ENCODE measurements around the gene EML5. TPM values are rescaled to one million over a fixed set of nuclear protein-coding genes. Genes with fewer than 3 reads are reported as not detected.
A peak's percentile ranks its signal among the peaks of the same experiment; 100 is the strongest.

The EML5 gene
- total and polyA plus RNA-seq, 2 donors (not counting 3 experiments of a cell fraction or from before 2014, with no cell fraction given) = not detected

DNA sequence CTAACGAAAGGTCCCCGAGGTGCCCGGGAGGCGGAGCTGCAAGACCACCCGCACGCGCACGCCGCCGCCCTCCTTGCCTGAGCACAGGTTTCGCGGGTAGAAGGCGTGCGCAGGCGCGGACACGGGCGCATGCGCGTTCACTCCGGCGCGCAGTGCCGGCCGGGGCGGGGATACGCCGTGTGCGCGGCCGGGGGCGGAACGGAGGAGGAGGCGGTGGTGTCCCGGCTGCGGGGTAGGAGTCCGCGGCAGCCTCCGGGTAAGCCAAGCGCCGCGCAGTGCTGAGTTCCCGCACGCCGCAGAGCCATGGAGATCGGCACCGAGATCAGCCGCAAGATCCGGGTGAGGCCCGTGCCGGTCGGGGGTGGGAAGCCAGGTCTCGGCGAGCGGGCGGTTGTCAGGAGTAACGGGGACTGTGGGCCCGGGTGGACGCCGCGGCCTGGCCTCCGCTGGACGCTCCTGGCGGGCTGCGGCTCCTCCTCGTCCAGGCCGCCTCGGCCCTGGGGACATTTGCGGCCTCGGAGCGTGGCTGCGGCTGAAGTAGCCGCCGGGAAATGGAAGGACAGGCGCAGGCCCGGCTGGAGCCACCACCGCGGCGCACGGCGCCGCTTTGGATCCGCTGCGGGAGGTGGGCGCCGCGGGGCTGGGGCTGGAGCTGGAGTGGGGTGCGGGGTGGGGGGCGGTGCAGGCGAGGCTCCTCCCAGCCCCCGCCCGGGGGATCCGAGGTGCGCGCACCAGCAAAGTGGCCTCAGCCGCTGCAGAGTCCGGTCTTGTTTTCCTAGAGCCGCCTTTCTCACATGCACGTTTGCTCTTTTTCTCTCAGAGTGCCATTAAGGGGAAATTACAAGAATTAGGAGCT lies 229.7 kb downstream of the EML5 start, which contains the start of gene ZC3H14:
ZC3H14 (plus strand) TSS at position 207 of the 856 bp plus-strand sequence; CDS start at position 304, 97 bp downstream.
- H3K4me2 ChIP-seq (ENCODE audit: insufficient read depth, low read length) = peak within 1 kb of the TSS; percentile 97
- peak within 1 kb of the TSS; percentile 87 for H3K9ac ChIP-seq (replicated peaks; ENCODE audit: extremely low read depth, insufficient read depth, low read length)
- H3K9me3 ChIP-seq (replicated peaks; ENCODE audit: control insufficient read depth, insufficient read depth, low read length) = no peaks in the 10 kb centered on the region
- peaks cover 14% of the 10 kb centered on the region for H3K4me1 ChIP-seq (ENCODE audit: control insufficient read depth, extremely low read depth, insufficient read depth, low read length)
- BruUV-seq (replicated peaks) = no TSS peak
- peak within 1 kb of the TSS; percentile 77 to 96 (median 86) for H3K4me3 ChIP-seq (replicated peaks in 1 of 3; ENCODE audit: insufficient read depth in 1 of 3, low read depth in 1 of 3, low read length in 3 of 3)
- DNase-seq (ENCODE audit: low read depth, low spot score) (peak; percentile 93), FAIRE-seq (peak; percentile 81)
- peaks cover 21% of the 10 kb centered on the region for H3K79me2 ChIP-seq (ENCODE audit: control insufficient read depth, insufficient read depth, low read length)
- no peaks in the 10 kb centered on the region for H3K27me3 ChIP-seq (ENCODE audit: control insufficient read depth in 2 of 2, insufficient read depth in 2 of 2, low read length in 2 of 2)
- peaks cover 3% of the 10 kb centered on the region for H4K20me1 ChIP-seq (replicated peaks; ENCODE audit: control insufficient read depth, extremely low read depth, insufficient read depth, low read length)
- H2AFZ ChIP-seq (ENCODE audit: low read depth, low read length) = peak within 1 kb of the TSS; percentile 98
- TF ChIP-seq JUN (IDR thresholded peaks at IDR 0.05; ENCODE audit: borderline replicate concordance, insufficient read depth, insufficient read length, low read depth) (no peak), FOS (IDR thresholded peaks at IDR 0.05; ENCODE audit: borderline replicate concordance, insufficient read depth, low read length) (no peak), MYC (IDR thresholded peaks at IDR 0.05; ENCODE audit: low read depth, low read length) (peak; percentile 56), EZH2 (IDR thresholded peaks at IDR 0.05; ENCODE audit: borderline replicate concordance, low read depth, low read length, severe bottlenecking) (no peak), POLR2A (IDR thresholded peaks at IDR 0.05; ENCODE audit: low read depth, low read length) (peak; percentile 83), POLR2AphosphoS5 (IDR thresholded peaks at IDR 0.05; ENCODE audit: insufficient read depth, low read depth, low read length) (no peak), GATA2 (IDR thresholded peaks at IDR 0.05; ENCODE audit: insufficient read depth, insufficient read length, low read depth, low read length) (no peak)
- TF ChIP-seq, protein P1, sequence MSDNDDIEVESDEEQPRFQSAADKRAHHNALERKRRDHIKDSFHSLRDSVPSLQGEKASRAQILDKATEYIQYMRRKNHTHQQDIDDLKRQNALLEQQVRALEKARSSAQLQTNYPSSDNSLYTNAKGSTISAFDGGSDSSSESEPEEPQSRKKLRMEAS (IDR thresholded peaks at IDR 0.05; ENCODE audit: insufficient read depth, insufficient read length) = no peak
- TF ChIP-seq, protein P2, sequence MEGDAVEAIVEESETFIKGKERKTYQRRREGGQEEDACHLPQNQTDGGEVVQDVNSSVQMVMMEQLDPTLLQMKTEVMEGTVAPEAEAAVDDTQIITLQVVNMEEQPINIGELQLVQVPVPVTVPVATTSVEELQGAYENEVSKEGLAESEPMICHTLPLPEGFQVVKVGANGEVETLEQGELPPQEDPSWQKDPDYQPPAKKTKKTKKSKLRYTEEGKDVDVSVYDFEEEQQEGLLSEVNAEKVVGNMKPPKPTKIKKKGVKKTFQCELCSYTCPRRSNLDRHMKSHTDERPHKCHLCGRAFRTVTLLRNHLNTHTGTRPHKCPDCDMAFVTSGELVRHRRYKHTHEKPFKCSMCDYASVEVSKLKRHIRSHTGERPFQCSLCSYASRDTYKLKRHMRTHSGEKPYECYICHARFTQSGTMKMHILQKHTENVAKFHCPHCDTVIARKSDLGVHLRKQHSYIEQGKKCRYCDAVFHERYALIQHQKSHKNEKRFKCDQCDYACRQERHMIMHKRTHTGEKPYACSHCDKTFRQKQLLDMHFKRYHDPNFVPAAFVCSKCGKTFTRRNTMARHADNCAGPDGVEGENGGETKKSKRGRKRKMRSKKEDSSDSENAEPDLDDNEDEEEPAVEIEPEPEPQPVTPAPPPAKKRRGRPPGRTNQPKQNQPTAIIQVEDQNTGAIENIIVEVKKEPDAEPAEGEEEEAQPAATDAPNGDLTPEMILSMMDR (IDR thresholded peaks at IDR 0.05; ENCODE audit: extremely low read depth in 1 of 2, insufficient read depth in 1 of 2, low read depth in 1 of 2, low read length in 2 of 2) = no peak
- peak within 1 kb of the TSS; percentile 72 for H3K27ac ChIP-seq (ENCODE audit: insufficient read depth, low read depth, low read length)
- intact Hi-C loops (cut with micrococcal nuclease) = loop anchor here (1.0 to 5.0 kb wide), 5 partner anchors 12 to 616 kb away; partner anchors contain the start of gene GALC
- dilution Hi-C loops (cut with MboI; ENCODE audit: extremely low pct_ligation_motif_present, low sequenced_read_pairs) = no loop called here
- no peaks in the 10 kb centered on the region for H3K9me1 ChIP-seq (replicated peaks; ENCODE audit: control insufficient read depth, extremely low read depth, insufficient read depth, low read length)
- CTCF ChIA-PET = interaction anchor here (1.0 to 1.5 kb wide), 2 partner anchors 10 to 62 kb away, joined by 3 to 7 read pairs; no protein-coding TSS in a partner anchor
- POLR2A ChIA-PET = no interaction called here
- H3K36me3 ChIP-seq (ENCODE audit: control insufficient read depth in 2 of 2, extremely low read depth in 1 of 2, insufficient read depth in 2 of 2, low read length in 2 of 2) = peaks cover 2% of the 10 kb centered on the region in 2 experiments

Data from endothelial cell of umbilical vein (primary cell).